ENCODE measurements around the gene ZNF366. TPM values are rescaled to one million over a fixed set of nuclear protein-coding genes. Genes with fewer than 3 reads are reported as not detected.

ZNF366 gene
- total RNA-seq, 2 experiments from 2014 or later = not detected

GRCh38 chr5:72537166-72537565, 30.0 kb upstream of the ZNF366 start:
- no peak overlapping the region for H3K4me3 Mint-ChIP-seq
- H3K36me3 Mint-ChIP-seq (ENCODE audit: low read depth) = no peaks in the 10 kb centered on the region
- H3K9me3 Mint-ChIP-seq = peaks cover 4% of the 10 kb centered on the region
- H3K4me1 Mint-ChIP-seq = no peaks in the 10 kb centered on the region
- no peak overlapping the region for H3K27ac Mint-ChIP-seq
- DNase-seq = no peak
- ChIA-PET POLR2A (no interaction called here), CTCF (no interaction called here)
- peaks cover 10% of the 10 kb centered on the region for H3K27me3 Mint-ChIP-seq

DNA sequence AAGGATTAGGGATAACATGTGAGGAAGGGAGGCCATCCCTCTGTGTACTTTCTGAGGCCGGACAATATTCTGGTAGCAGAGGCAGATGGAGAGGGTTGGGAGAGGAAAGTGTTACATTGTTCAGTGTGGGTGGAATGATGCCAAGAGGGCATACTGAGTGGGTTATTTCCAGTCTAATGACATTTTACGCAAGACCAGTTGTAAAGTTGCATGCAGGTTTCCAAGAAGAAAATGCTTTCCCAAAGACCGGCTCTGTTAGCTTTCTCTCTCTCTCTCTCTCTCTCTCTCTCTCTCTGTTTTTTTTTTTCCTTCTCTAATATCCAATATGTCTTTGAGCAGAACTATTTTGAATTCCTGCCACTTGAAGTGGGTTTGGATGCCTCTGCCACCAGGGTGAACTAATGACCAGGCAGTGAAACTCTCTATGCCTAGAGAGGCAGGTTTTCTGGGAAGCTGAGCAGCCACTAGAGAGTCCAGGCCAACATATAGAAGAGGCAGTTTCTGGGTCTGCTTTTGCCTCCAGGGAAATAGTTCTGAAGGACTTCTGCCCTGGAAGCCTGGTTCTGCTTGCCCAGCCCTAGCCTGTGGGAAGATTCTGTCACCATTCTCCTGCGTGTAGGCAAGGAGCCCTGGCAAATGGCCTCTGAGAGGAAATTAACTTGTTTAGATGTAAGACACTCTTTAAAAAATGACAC, 24.4 kb upstream of the ZNF366 start:
- DNase-seq = no peak
- Mint-ChIP-seq H3K9me3 (peaks cover 4% of the 10 kb centered on the region), H3K36me3 (ENCODE audit: low read depth) (no peaks in the 10 kb centered on the region), H3K4me1 (no peaks in the 10 kb centered on the region), H3K27ac (no peak overlapping the region), H3K4me3 (no peak overlapping the region), H3K27me3 (peaks cover 9% of the 10 kb centered on the region)
- ChIA-PET CTCF (no interaction called here), POLR2A (no interaction called here)

DNA sequence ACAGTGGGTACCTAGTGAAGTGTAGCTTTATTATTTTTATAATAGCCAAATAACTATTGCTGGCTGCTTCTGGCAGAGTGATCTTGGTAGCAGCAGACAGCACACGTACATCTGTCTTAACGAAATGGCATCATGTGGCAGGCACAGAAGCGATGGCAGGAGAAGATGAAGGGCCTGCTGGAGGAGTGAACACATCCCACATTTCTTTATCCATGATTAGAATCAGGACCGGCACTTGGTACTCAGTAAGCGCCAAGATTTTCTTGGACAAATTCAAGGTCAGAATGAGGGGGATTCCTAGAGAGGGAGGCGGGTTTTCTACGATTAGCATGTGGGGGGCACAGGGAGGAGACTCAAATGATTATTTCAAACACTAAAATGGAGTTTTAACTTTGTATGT, 23.0 kb upstream of the ZNF366 start:
- Mint-ChIP-seq H3K27me3 (peaks cover 3% of the 10 kb centered on the region), H3K36me3 (ENCODE audit: low read depth) (no peaks in the 10 kb centered on the region), H3K9me3 (peaks cover 4% of the 10 kb centered on the region), H3K4me1 (no peaks in the 10 kb centered on the region), H3K4me3 (no peak overlapping the region), H3K27ac (no peak overlapping the region)
- no peak for DNase-seq
- CTCF ChIA-PET = no interaction called here
- POLR2A ChIA-PET = no interaction called here

DNA sequence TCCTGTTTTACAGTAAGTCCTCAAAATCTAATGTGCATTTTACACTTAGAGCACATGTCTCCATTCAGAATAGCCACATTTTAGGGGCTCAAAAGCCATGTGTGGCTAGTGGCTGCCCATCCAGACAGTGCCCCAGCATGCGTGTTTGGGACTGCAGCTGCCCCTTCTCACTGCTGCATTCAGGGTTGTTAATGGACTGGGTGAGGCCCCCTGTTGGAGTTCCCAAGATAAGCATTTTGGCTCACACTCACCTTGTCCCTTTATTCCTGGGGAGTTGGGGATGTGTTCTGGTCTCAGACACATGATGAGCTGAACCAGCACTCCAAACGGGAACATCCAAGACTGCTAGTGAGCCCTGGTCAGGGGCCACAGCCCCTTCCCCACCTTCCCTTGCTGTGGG, 22.2 kb upstream of the ZNF366 start:
- no peak for DNase-seq
- Mint-ChIP-seq H3K9me3 (peaks cover 4% of the 10 kb centered on the region), H3K27me3 (peaks cover 3% of the 10 kb centered on the region), H3K4me1 (no peaks in the 10 kb centered on the region), H3K27ac (no peak overlapping the region), H3K36me3 (ENCODE audit: low read depth) (no peaks in the 10 kb centered on the region), H3K4me3 (no peak overlapping the region)
- CTCF ChIA-PET = no interaction called here
- POLR2A ChIA-PET = no interaction called here

DNA sequence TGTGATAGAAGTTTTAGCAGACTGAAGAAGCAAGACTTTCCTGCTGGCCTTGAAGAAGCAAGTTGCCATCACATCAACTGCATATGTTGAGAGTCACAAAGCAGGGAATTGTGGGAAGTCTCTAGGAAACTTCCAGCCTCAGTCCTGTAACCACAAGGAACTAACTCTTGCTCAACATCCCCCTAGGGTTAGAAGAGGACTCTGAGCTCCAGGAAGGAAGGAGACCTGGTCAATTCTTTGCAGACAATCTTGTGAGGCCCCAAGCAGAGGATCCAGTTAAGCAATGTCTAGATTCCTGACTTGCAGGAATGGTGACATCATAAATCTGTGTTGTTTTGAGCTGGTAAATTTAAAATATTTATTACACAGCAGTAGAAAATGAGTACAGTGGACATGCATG, 18.6 kb upstream of the ZNF366 start:
- ChIA-PET POLR2A (no interaction called here), CTCF (no interaction called here)
- no peaks in the 10 kb centered on the region for H3K9me3 Mint-ChIP-seq
- no peak overlapping the region for H3K27ac Mint-ChIP-seq
- DNase-seq = no peak
- H3K4me1 Mint-ChIP-seq = no peaks in the 10 kb centered on the region
- peaks cover 2% of the 10 kb centered on the region for H3K27me3 Mint-ChIP-seq
- H3K4me3 Mint-ChIP-seq = no peak overlapping the region
- H3K36me3 Mint-ChIP-seq (ENCODE audit: low read depth) = no peaks in the 10 kb centered on the region

DNA sequence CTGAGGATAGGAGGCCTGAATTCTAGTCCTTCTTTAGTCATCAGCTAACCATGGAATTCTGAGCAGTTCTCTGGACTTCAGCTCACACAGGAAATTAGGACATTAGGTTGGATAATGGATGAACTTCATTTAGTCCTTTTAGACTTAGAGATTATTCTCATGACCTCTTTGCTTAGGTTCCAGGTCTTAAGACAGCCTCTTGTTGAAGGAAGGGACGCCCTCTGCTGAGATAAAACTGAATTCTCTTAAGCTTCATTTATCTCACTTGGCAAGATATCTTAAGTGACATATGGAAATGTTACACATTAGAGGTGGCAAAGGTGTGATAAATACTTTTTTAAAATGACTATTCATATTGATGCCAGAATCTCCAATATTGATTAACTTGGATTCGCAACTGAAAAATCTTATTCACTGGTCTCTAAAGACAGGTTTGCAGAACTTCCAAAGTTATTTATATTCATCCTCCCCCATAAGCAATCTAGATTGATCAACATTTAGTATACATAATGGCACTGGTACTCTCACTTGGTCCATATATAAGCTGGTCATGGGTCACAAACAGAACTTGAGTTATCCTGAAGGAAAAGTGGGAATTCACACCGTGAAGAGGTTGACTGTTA, 16.9 kb upstream of the ZNF366 start:
- H3K9me3 Mint-ChIP-seq = no peaks in the 10 kb centered on the region
- no peaks in the 10 kb centered on the region for H3K4me1 Mint-ChIP-seq
- no peak overlapping the region for H3K27ac Mint-ChIP-seq
- DNase-seq = no peak
- H3K36me3 Mint-ChIP-seq (ENCODE audit: low read depth) = no peaks in the 10 kb centered on the region
- ChIA-PET CTCF (interaction anchor here (1.2 kb wide), 1 partner anchor 32 kb away, joined by 3 read pairs; no protein-coding TSS in a partner anchor), POLR2A (no interaction called here)
- no peak overlapping the region for H3K4me3 Mint-ChIP-seq
- H3K27me3 Mint-ChIP-seq = peaks cover 11% of the 10 kb centered on the region

GRCh38 chr5:72522607-72523006, 15.4 kb upstream of the ZNF366 start:
- peaks cover 14% of the 10 kb centered on the region for H3K27me3 Mint-ChIP-seq
- no peak overlapping the region for H3K4me3 Mint-ChIP-seq
- ChIA-PET POLR2A (no interaction called here), CTCF (no interaction called here)
- H3K9me3 Mint-ChIP-seq = no peaks in the 10 kb centered on the region
- H3K36me3 Mint-ChIP-seq (ENCODE audit: low read depth) = no peaks in the 10 kb centered on the region
- no peaks in the 10 kb centered on the region for H3K4me1 Mint-ChIP-seq
- DNase-seq = no peak
- H3K27ac Mint-ChIP-seq = no peak overlapping the region

GRCh38 chr5:72519111-72519510, 11.9 kb upstream of the ZNF366 start:
- Mint-ChIP-seq H3K27me3 (peaks cover 16% of the 10 kb centered on the region), H3K4me1 (no peaks in the 10 kb centered on the region), H3K4me3 (no peak overlapping the region), H3K27ac (no peak overlapping the region), H3K36me3 (ENCODE audit: low read depth) (no peaks in the 10 kb centered on the region), H3K9me3 (no peaks in the 10 kb centered on the region)
- DNase-seq = no peak
- POLR2A ChIA-PET = no interaction called here
- CTCF ChIA-PET = no interaction called here

- no peak overlapping the region for H3K27ac Mint-ChIP-seq
- no peaks in the 10 kb centered on the region for H3K4me1 Mint-ChIP-seq
- H3K4me3 Mint-ChIP-seq = no peak overlapping the region
- no peaks in the 10 kb centered on the region for H3K36me3 Mint-ChIP-seq (ENCODE audit: low read depth)
- no peaks in the 10 kb centered on the region for H3K9me3 Mint-ChIP-seq
- POLR2A ChIA-PET = no interaction called here
- no peak for DNase-seq
- peaks cover 16% of the 10 kb centered on the region for H3K27me3 Mint-ChIP-seq
- CTCF ChIA-PET = no interaction called here
Measured at GRCh38 chr5:72518001-72518683, 10.9 kb upstream of the ZNF366 start.

GRCh38 chr5:72516916-72517315, 9.7 kb upstream of the ZNF366 start:
- no peak overlapping the region for H3K27ac Mint-ChIP-seq
- no peaks in the 10 kb centered on the region for H3K4me1 Mint-ChIP-seq
- CTCF ChIA-PET = no interaction called here
- no peak overlapping the region for H3K4me3 Mint-ChIP-seq
- H3K9me3 Mint-ChIP-seq = no peaks in the 10 kb centered on the region
- DNase-seq = no peak
- H3K36me3 Mint-ChIP-seq (ENCODE audit: low read depth) = no peaks in the 10 kb centered on the region
- POLR2A ChIA-PET = no interaction called here
- H3K27me3 Mint-ChIP-seq = peaks cover 21% of the 10 kb centered on the region

DNA sequence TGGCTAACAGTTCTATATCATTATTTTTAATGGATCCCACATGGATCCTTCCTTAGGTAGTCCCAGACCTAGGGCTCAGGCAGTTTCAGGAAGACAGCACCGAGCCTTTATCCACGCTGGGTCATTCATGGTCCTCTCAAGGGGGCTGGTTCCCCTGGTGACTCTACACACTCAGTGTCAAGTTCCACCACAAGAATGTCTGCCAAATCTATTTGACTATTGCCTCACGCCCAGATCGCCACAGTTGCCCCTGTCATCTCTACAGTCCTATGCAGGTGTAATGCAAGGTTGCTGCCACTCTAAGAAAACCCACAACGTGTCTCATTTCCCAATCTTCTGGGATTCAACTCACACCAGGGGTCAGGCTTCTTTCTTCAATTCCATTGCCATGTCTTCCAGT, 8.0 kb upstream of the ZNF366 start:
- Mint-ChIP-seq H3K27ac (no peak overlapping the region), H3K36me3 (ENCODE audit: low read depth) (no peaks in the 10 kb centered on the region), H3K4me3 (no peak overlapping the region), H3K4me1 (no peaks in the 10 kb centered on the region), H3K27me3 (peaks cover 25% of the 10 kb centered on the region), H3K9me3 (no peaks in the 10 kb centered on the region)
- POLR2A ChIA-PET = no interaction called here
- no peak for DNase-seq
- CTCF ChIA-PET = no interaction called here

DNA sequence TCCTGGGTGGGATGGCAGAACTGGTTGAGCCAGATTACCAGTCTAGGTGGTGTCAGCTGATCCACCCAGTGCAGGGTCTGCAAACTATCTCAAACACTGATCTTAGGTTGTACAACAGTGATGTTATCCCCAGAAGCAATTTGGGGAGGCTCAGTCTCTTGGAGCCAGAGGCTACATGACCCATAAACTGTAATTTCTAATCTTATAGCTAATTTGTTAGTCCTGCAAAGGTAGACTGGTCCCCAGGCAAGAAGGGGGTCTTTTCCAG, 5.3 kb upstream of the ZNF366 start:
- Mint-ChIP-seq H3K27me3 (peaks cover 20% of the 10 kb centered on the region), H3K36me3 (ENCODE audit: low read depth) (no peaks in the 10 kb centered on the region), H3K27ac (no peak overlapping the region), H3K4me1 (no peaks in the 10 kb centered on the region), H3K9me3 (no peaks in the 10 kb centered on the region), H3K4me3 (no peak overlapping the region)
- no peak for DNase-seq
- ChIA-PET CTCF (no interaction called here), POLR2A (no interaction called here)

DNA sequence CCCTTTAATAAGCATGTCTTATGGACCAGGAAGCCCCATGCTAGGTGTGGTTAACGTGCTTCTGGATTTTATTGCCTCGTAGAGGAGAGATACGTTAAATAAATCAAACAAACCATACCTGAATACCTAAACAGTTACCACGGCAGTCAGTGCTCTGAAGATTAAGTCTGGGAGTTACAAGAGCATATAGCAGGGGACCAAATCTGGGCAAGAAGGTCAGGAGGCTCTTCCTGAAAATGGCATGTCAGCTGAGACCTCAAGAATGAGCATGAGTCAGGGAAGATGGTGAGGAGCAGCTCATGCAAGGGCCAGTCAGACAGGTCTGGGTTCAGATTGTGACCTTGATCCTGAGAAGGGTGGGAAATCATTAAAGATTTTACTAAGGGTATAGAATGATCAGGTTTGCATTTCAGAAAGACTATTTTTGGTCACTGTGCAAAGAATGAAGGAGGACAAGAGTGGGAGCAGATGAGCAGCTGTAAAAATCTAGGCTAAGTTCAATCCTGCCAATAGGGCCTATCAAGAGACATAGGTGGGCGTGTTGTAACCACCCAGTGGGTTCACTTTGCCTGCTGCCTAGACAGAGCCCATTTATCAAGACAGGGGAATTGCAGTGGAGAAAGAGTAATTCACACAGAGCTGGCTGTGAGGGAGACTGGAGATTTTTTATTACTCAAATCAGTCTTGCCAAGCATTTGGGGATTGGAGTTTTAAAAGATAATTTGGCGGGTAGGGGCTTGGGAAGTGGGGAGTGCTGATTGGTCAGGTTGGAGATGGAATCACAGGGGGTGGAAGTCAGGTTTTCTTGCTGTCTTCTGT, 4.8 kb upstream of the ZNF366 start:
- Mint-ChIP-seq H3K4me3 (no peak overlapping the region), H3K9me3 (no peaks in the 10 kb centered on the region), H3K4me1 (no peaks in the 10 kb centered on the region), H3K27ac (no peak overlapping the region), H3K27me3 (peaks cover 23% of the 10 kb centered on the region), H3K36me3 (ENCODE audit: low read depth) (no peaks in the 10 kb centered on the region)
- ChIA-PET CTCF (no interaction called here), POLR2A (no interaction called here)
- DNase-seq = no peak

All from activated CD4-positive, alpha-beta memory T cell treated with anti-CD3 and anti-CD28 coated beads, Interleukin-2, amount 10 ng/mL, durations not matched to agents 7 days and 5 days (primary cell).